ENCODE measurements around the gene PRPF6. TPM values are rescaled to one million over a fixed set of nuclear protein-coding genes. Genes with fewer than 3 reads are reported as not detected.

The PRPF6 gene
- total and polyA plus RNA-seq, 2 of the 13 experiments (the other 11 are each of a cell fraction or from before 2014, with no cell fraction given) = 63.7 to 101 TPM

DNA sequence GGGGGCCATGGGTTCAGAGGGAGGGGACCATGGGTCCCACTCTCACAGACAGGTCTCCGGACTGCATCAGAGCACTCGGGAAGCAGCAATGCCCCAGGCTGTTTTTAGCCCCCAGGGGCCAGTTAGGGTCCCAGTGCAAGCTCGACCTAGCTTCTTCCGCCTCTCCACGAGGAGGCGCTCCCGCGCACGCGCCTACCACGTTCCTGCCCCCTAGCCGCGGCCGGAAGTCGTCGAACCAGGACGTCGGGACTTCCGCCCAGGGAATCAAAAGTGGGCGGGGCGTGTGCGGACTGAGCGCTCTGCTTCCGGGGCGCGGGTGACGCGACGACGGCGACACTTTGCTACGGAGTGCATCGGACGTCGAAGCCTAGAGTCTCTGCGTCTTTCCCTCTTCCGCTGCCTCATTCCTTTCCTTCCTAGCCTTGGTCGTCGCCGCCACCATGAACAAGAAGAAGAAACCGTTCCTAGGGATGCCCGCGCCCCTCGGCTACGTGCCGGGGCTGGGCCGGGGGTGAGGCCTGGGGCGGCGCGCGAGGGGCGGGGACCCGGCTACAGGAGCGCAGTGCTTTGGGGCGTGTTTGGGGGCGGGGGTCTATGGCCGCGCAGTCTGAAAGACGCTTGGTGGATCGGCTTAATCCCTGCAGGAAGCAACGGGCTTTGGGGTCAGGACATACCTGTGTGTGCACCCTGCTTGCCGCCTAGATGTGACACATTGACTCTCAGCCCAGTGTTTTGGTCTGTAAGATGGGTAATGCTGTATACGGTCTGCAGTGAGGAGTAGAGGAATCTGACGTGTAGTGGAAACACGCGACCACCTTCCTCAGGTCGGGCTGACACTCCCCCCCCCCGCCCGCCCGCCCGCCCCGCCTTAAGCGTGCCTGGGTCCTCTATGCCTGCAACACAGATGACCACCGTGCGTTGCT is at the start of gene PRPF6 (continued):
- TF ChIP-seq, protein P1, sequence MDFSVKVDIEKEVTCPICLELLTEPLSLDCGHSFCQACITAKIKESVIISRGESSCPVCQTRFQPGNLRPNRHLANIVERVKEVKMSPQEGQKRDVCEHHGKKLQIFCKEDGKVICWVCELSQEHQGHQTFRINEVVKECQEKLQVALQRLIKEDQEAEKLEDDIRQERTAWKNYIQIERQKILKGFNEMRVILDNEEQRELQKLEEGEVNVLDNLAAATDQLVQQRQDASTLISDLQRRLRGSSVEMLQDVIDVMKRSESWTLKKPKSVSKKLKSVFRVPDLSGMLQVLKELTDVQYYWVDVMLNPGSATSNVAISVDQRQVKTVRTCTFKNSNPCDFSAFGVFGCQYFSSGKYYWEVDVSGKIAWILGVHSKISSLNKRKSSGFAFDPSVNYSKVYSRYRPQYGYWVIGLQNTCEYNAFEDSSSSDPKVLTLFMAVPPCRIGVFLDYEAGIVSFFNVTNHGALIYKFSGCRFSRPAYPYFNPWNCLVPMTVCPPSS (IDR thresholded peaks at IDR 0.05) = no peak
- TF ChIP-seq ZNF501 (CRISPR knock-in tag; IDR thresholded peaks at IDR 0.05) (peak; percentile 100), ZNF709 (CRISPR knock-in tag; IDR thresholded peaks at IDR 0.05) (peak; percentile 90; the same call in 1 of the 2 replicates), ZNF20 (CRISPR knock-in tag; IDR thresholded peaks at IDR 0.05) (peak; percentile 74; the same call in 1 of the 2 replicates), ZNF543 (CRISPR knock-in tag; IDR thresholded peaks at IDR 0.05) (peak; percentile 97), DR1 (CRISPR knock-in tag; IDR thresholded peaks at IDR 0.05) (peak; percentile 89), NFE2L1 (CRISPR knock-in tag; IDR thresholded peaks at IDR 0.05; ENCODE audit: borderline replicate concordance) (peak; percentile 83; the same call in 1 of the 2 replicates), ZNF781 (CRISPR knock-in tag; IDR thresholded peaks at IDR 0.05; ENCODE audit: borderline replicate concordance, not compliant biosample characterization) (peak; percentile 77), NCOA2 (CRISPR knock-in tag; IDR thresholded peaks at IDR 0.05) (peak; percentile 78), ZNF468 (CRISPR knock-in tag; IDR thresholded peaks at IDR 0.05) (no peak), HNF4G (IDR thresholded peaks at IDR 0.05; ENCODE audit: borderline replicate concordance, low read depth, low read length) (no peak), HNF4G (CRISPR knock-in tag; IDR thresholded peaks at IDR 0.05; ENCODE audit: borderline replicate concordance, low read depth) (peak; percentile 52), NAIF1 (CRISPR knock-in tag; IDR thresholded peaks at IDR 0.05; ENCODE audit: borderline replicate concordance) (0 out of 2 replicates have a peak, but pooled peaks have one; percentile 60), ZNF317 (CRISPR knock-in tag; IDR thresholded peaks at IDR 0.05) (peak; percentile 94), ARID2 (CRISPR knock-in tag; IDR thresholded peaks at IDR 0.05; ENCODE audit: borderline replicate concordance) (no peak), KLF11 (CRISPR knock-in tag; IDR thresholded peaks at IDR 0.05) (peak; percentile 96)
- TF ChIP-seq, protein P2, sequence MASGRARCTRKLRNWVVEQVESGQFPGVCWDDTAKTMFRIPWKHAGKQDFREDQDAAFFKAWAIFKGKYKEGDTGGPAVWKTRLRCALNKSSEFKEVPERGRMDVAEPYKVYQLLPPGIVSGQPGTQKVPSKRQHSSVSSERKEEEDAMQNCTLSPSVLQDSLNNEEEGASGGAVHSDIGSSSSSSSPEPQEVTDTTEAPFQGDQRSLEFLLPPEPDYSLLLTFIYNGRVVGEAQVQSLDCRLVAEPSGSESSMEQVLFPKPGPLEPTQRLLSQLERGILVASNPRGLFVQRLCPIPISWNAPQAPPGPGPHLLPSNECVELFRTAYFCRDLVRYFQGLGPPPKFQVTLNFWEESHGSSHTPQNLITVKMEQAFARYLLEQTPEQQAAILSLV (CRISPR knock-in tag; IDR thresholded peaks at IDR 0.05; ENCODE audit: borderline replicate concordance) = peak; percentile 86
- TF ChIP-seq, protein P3, sequence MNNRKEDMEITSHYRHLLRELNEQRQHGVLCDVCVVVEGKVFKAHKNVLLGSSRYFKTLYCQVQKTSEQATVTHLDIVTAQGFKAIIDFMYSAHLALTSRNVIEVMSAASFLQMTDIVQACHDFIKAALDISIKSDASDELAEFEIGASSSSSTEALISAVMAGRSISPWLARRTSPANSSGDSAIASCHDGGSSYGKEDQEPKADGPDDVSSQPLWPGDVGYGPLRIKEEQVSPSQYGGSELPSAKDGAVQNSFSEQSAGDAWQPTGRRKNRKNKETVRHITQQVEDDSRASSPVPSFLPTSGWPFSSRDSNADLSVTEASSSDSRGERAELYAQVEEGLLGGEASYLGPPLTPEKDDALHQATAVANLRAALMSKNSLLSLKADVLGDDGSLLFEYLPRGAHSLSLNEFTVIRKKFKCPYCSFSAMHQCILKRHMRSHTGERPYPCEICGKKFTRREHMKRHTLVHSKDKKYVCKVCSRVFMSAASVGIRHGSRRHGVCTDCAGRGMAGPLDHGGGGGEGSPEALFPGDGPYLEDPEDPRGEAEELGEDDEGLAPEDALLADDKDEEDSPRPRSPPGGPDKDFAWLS (CRISPR knock-in tag; IDR thresholded peaks at IDR 0.05; ENCODE audit: borderline replicate concordance) = no peak; the same call in 1 of the 2 replicates
- TF ChIP-seq, protein P4, sequence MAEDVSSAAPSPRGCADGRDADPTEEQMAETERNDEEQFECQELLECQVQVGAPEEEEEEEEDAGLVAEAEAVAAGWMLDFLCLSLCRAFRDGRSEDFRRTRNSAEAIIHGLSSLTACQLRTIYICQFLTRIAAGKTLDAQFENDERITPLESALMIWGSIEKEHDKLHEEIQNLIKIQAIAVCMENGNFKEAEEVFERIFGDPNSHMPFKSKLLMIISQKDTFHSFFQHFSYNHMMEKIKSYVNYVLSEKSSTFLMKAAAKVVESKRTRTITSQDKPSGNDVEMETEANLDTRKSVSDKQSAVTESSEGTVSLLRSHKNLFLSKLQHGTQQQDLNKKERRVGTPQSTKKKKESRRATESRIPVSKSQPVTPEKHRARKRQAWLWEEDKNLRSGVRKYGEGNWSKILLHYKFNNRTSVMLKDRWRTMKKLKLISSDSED (CRISPR knock-in tag; IDR thresholded peaks at IDR 0.05) = no peak
- TF ChIP-seq, protein P5, sequence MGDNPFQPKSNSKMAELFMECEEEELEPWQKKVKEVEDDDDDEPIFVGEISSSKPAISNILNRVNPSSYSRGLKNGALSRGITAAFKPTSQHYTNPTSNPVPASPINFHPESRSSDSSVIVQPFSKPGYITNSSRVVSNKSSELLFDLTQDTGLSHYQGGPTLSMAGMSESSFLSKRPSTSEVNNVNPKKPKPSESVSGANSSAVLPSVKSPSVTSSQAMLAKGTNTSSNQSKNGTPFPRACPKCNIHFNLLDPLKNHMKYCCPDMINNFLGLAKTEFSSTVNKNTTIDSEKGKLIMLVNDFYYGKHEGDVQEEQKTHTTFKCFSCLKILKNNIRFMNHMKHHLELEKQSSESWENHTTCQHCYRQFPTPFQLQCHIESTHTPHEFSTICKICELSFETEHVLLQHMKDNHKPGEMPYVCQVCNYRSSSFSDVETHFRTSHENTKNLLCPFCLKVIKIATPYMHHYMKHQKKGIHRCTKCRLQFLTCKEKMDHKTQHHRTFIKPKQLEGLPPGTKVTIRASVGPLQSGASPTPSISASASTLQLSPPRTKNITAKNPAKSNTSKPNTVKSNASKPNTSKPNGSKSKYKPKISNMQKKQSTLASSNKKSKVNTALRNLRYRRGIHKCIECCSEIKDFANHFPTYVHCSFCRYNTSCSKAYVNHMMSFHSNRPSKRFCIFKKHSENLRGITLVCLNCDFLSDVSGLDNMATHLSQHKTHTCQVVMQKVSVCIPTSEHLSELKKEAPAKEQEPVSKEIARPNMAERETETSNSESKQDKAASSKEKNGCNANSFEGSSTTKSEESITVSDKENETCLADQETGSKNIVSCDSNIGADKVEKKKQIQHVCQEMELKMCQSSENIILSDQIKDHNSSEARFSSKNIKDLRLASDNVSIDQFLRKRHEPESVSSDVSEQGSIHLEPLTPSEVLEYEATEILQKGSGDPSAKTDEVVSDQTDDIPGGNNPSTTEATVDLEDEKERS (CRISPR knock-in tag; IDR thresholded peaks at IDR 0.05) = no peak; the same call in none of the 2 replicates

Measured in HepG2 (cell line).